ENCODE results near the gene IL1RL2. TPM values are rescaled to one million over a fixed set of nuclear protein-coding genes. Genes with fewer than 3 reads are reported as not detected.

Gene IL1RL2
- total RNA-seq, 1 experiment from 2014 or later, result not detected

DNA sequence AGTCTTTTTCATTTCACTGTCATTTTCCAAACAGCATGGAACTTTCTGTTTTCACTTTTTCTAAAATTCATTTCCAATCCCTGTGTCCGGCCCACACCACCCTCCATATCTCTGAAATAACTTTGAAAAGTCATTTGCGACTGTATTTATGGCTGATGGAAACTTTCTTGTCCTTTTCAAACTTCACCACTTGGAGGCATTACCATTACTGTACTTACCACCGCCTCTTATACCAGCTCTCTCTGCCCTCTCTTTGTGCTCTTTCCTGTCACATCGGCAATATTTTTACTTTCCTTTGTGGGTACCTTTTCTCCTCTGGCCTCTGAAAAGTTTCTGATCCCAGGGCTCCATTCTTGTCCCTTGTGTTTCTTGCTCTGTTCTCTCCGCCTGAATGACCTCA, 85.0 kb downstream of the IL1RL2 start:
- no peak overlapping the region for H3K9ac ChIP-seq (ENCODE audit: low read length)
- H3K27me3 ChIP-seq (ENCODE audit: insufficient read depth, low read length), result peaks cover 7% of the 10 kb centered on the region
- no peak overlapping the region for H2AFZ ChIP-seq (ENCODE audit: low read depth, low read length, poor library complexity, severe bottlenecking)
- no peaks in the 10 kb centered on the region for H3K36me3 ChIP-seq (ENCODE audit: control insufficient read depth in 1 of 2, insufficient read depth in 2 of 2, low read length in 2 of 2)
- H3K4me3 ChIP-seq (replicated peaks in 1 of 2; ENCODE audit: low read depth in 1 of 2, low read length in 2 of 2), result no peak overlapping the region
- ATAC-seq (no peak), DNase-seq (ENCODE audit: low read depth, low spot score) (no peak)
- ChIA-PET POLR2A (no interaction called here), RAD21 (ENCODE audit: low non-redundant PET in 1 of 2, low total read pairs in 2 of 2, uncharacterized antibody in 2 of 2, unreplicated experiment in 2 of 2) (no interaction called here), CTCF (interaction anchor here (1.2 kb wide), 1 partner anchor 32 kb away, joined by 3 read pairs; no protein-coding TSS in a partner anchor)
- no peaks in the 10 kb centered on the region for H3K9me2 ChIP-seq (ENCODE audit: insufficient read depth)
- H3K27ac ChIP-seq (ENCODE audit: low read depth, low read length), result no peak overlapping the region
- H4K20me1 ChIP-seq (ENCODE audit: insufficient read depth), result no peaks in the 10 kb centered on the region
- H3K4me1 ChIP-seq (ENCODE audit: control insufficient read depth in 1 of 2, insufficient read depth in 2 of 2, low read length in 2 of 2), result no peaks in the 10 kb centered on the region
- H3K4me2 ChIP-seq (ENCODE audit: low read length), result no peak overlapping the region
- intact Hi-C loops (cut with micrococcal nuclease), result no loop called here
- no peaks in the 10 kb centered on the region for H3K79me2 ChIP-seq (ENCODE audit: insufficient read depth, low read length)
- BruUV-seq (replicated peaks), result no TSS peak
- TF ChIP-seq, protein P1, sequence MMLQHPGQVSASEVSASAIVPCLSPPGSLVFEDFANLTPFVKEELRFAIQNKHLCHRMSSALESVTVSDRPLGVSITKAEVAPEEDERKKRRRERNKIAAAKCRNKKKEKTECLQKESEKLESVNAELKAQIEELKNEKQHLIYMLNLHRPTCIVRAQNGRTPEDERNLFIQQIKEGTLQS (IDR thresholded peaks at IDR 0.05), result no peak
- TF ChIP-seq EGR1 (IDR thresholded peaks at IDR 0.05; ENCODE audit: low read depth), result no peak
- TF ChIP-seq CEBPB (IDR thresholded peaks at IDR 0.05; ENCODE audit: low read depth), result no peak
- TF ChIP-seq POLR2AphosphoS5 (IDR thresholded peaks at IDR 0.05; ENCODE audit: low read depth, low read length), result no peak
- no peak for TF ChIP-seq SRF (IDR thresholded peaks at IDR 0.05; ENCODE audit: low read depth)
- no peak for TF ChIP-seq RAD21 (IDR thresholded peaks at IDR 0.05; ENCODE audit: low read depth)
- TF ChIP-seq JUND (IDR thresholded peaks at IDR 0.05), result no peak
- TF ChIP-seq SIN3A (IDR thresholded peaks at IDR 0.05; ENCODE audit: low read depth), result no peak
- no peak for TF ChIP-seq FOSL1 (IDR thresholded peaks at IDR 0.05; ENCODE audit: low read depth)
- TF ChIP-seq POLR2A (IDR thresholded peaks at IDR 0.05; ENCODE audit: borderline replicate concordance, extremely low read depth, insufficient read depth, insufficient read length), result no peak
- TF ChIP-seq YY1 (IDR thresholded peaks at IDR 0.05; ENCODE audit: extremely low read depth, insufficient replicate concordance, low read depth, low read length), result no peak
- TF ChIP-seq ZNF274 (IDR thresholded peaks at IDR 0.05; ENCODE audit: low read depth, low read length), result no peak
- TF ChIP-seq REST (IDR thresholded peaks at IDR 0.05; ENCODE audit: low read depth), result no peak
- H3K9me3 ChIP-seq (ENCODE audit: control insufficient read depth in 1 of 2, insufficient read depth in 1 of 2, low read depth in 1 of 2, low read length in 2 of 2), result no peaks in the 10 kb centered on the region

Data from HCT116 (cell line).